ENCODE data around the gene SIRT4.

- TF ChIP-seq YY1 (IDR thresholded peaks at IDR 0.05; ENCODE audit: low read depth, low read length): no peak
- TF ChIP-seq CTCF (IDR thresholded peaks at IDR 0.05; ENCODE audit: control extremely low read depth in 1 of 3, insufficient read depth in 1 of 3, low read depth in 1 of 3, low read length in 3 of 3): no peak
Measured at GRCh38 chr12:120353136-120353535, 51.0 kb downstream of the SIRT4 start.

Measured in H1 (cell line).